Medulla oblongata (tissue), 1 donor: ENCODE measurements around the gene PRSS3.
"Not testable (repeated sequence)": the region's sequence is repeated elsewhere in the genome, so short reads cannot be mapped to it uniquely, and the experiment has no call there.

ENCODE experiments used
- DNase-seq: peaks from one replicate; pipeline ENCODE4 v3.0.0-alpha.2; 2015; ENCODE audit errors: extremely low spot score

Gene PRSS3

GRCh38 chr9:33795281-33795680 lies at the start of gene PRSS3:
TSS of gene PRSS3 (plus strand) at chr9:33795561. CDS start at chr9:33795574, 13 bp downstream.
- no peak for DNase-seq

DNA sequence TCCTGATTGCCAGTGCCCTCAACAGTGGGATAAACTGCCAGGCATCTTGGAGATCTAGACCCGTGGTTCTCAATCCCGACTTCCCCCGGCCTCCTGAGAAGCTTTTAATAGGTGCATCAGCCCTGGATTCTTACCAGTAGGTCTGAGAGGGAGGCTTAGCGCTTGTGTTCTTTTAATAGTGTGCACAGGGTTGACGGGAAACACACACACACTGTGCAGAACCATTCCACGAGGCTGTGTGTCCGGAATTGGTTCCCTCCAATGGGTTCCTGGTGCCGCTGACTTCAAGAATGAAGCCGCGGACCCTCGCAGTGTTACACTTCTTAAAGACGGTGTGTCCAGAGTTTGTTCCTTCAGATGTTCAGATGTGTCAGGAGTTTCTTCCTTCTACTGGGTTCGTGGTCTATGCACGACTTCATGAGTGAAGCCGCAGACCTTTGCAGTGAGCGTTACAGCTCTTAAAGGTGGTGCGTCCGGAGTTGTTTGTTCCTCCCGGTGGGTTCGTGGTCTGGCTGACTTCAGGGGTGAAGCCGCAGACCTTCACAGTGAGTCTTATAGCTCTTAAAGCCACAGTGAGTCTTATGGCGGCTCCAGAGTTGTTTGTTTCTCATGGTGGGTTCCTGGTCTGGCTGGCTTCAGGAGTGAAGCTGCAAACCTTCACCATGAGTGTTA lies 46.6 kb upstream of the PRSS3 start:
- no peak for DNase-seq

DNA sequence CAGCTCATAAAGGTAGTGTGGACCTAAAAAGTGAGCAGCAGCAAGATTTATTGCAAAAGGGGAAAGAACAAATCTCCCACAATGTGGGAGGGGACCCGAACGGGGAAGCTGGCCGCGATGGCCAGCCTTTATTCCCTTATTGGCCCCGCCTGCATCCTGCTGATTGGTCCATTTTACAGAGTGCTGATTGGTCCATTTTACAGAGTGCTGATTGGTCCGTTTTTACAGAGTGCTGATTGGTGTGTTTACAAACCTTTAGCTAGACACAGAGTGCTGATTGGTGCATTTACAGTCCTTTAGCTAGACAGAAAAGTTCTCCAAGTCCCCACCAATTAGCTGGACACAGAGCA lies 46.1 kb upstream of the PRSS3 start:
- not testable (repeated sequence) for DNase-seq

DNA sequence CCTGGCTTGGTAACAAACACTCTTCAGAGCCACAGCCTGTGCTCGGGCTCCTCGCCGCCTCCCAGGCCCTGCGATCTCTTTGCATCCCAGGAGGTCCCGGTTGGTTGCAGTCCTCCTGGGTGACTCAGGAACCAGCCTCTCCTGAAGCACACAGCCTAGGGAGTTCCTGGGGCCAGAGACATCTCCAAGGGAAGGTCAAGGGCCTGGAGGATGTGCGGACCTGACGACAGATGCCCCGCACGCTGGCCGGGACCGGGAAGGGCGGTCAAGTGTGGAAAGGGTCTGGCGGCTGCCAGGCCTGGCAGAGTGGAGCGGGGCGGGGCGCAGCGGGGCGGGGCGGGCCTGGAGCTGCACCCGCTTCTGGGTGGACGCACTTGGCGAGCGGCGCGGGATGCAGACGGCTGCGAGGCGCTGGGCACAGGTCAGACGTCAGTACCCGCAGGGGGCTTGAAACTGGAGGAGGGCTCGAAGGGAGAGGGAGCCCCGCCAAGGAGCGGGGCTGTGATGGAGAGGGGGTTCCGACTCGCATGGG lies 45.0 kb upstream of the PRSS3 start:
- no peak for DNase-seq

- no peak for DNase-seq
Observed at GRCh38 chr9:33750839-33751339, 44.5 kb upstream of the PRSS3 start.

- DNase-seq: no peak
Observed at GRCh38 chr9:33751536-33752129, 43.7 kb upstream of the PRSS3 start.

- DNase-seq: no peak
Observed at GRCh38 chr9:33752130-33752637, 43.2 kb upstream of the PRSS3 start.

- not testable (repeated sequence) for DNase-seq
Observed at GRCh38 chr9:33752789-33753188, 42.6 kb upstream of the PRSS3 start.

DNA sequence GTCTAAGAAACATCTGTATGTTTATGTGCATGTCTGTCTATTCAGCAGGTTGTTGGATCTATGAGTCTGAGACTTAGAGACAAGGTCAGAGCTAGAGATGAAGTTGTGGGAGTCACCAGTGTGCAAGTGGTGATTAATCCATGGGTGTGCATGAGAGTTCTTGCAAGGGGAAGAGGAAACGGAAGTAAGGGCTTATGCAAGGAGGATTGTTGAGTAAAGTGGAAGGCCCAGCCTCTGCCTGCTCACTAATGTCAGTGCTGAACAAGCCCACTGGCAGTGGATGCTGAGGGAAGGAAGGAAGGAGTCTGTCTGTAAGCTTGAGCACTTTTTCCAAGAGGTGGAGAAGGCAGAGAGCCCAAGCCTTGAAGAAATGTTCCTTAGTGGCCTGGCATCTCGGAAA lies 35.7 kb upstream of the PRSS3 start:
- not testable (repeated sequence) for DNase-seq

- no peak for DNase-seq
Observed at GRCh38 chr9:33762343-33762742, 33.0 kb upstream of the PRSS3 start.

DNA sequence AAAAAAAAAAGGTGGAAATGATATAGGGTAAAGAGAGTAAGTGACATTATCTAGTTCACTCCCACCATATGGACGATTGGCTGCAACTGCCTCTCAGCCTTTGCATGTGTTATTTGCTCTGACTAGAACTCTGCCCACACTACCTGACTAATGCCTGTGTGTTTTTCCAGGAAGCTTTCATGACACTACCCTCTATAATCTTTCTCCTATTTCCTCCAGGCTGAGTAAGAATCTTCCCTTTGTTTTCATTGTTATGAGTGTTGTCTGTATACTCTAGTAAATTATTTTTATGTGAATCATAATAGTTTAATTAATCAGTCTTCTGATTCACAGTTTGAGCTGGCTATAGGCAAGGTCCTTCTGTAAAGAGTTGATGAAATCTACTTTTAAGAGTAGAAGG lies 31.7 kb upstream of the PRSS3 start:
- DNase-seq: not testable (repeated sequence)

- DNase-seq: no peak
Observed at GRCh38 chr9:33765411-33765810, 29.9 kb upstream of the PRSS3 start.

GRCh38 chr9:33770156-33770880 lies 25.0 kb upstream of the PRSS3 start:
- not testable (repeated sequence) for DNase-seq

GRCh38 chr9:33773135-33773534 lies 22.2 kb upstream of the PRSS3 start:
- DNase-seq: not testable (repeated sequence)

- not testable (repeated sequence) for DNase-seq
Observed at GRCh38 chr9:33774074-33774659, 21.2 kb upstream of the PRSS3 start.

- no peak for DNase-seq
Observed at GRCh38 chr9:33776578-33776977, 18.8 kb upstream of the PRSS3 start.

DNA sequence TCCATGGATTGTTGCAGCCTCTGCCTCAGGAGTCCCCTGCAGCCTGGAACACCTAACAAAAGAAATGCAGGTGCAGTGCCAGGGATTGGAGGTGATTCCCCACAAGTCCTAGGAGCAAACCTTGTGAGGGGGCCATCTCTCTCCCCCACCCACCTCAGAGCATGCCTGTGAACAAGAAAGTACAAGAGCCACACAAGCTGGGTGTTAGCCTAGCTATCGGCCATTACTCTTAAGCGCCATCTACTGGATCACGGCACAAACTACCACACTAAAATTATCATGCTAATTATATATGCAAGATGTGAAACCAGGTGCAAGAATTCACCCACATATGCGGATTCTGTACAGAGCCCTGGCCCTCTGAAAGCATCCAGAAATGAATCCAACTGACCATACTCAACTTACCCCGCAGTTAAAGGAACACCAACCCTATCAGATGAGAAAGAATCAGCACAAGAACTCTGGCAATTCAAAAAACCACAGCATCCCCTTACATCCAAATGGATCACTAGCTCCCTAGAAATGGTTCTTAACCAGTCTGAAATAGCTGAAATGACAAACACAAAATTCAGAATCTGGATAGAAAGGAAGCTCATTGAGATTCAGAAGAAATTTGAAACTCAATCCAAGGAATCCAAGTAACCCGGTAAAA lies 16.5 kb upstream of the PRSS3 start:
- DNase-seq: peak; percentile 64

DNA sequence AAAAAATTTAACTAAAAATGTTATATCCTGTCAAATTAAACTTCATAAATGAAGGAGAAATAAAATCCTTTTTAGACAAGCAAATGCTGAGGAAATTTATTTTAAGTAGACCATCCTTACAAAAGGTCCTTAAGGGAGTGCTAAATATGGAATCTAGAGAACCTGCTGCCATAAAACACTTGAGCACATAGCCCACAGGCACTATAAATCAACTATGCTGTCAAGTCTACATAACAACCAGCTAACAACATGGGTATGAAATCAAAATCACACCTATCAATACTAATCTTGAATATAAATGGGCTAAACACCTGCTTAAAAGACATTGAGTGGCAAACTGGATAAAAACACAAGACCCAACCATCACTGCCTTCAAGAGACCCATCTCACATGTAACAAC lies 15.1 kb upstream of the PRSS3 start:
- no peak for DNase-seq

DNA sequence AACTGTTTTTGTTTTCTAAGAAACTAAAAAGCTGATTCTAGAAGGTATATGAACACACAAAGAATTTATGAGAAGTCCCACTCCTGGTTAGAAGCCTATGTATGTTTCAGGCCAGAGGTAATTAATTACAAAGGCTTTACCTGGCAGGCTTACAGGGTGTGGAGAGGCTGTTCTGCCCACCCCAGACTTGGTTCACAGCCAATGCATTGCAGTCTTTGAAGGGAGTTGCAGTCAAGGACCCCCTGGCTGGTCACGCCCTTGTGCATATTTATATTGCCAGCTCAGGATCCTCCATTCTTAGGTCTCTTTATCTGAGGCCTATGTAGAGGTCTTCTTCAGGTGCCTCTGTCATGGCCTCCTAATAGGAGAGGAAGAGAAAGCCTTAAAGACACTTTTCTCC lies 13.6 kb upstream of the PRSS3 start:
- DNase-seq: no peak

GRCh38 chr9:33782395-33783152 lies 12.8 kb upstream of the PRSS3 start:
- no peak for DNase-seq

DNA sequence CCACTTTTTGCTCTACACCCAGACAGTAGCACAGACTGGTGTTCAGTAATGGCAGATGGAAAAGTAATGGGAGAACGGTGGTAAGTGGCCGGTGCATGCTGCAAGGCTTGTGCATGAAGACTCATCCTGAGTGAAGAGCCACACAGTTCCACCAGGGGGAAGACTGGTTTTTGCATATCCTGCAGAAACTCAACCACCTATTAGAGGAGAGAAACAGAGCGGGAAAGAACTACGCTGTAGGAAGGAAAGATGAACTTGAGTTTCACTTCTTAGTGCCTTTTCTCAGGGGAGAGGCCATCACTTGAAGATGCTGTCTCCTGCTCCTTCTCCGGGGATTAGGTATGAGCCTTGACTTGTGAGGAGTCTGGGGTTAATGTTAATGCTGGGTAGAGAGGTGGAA lies 9.4 kb upstream of the PRSS3 start:
- DNase-seq: no peak
